ENCODE measurements around the gene LTB.

LTB gene

DNA sequence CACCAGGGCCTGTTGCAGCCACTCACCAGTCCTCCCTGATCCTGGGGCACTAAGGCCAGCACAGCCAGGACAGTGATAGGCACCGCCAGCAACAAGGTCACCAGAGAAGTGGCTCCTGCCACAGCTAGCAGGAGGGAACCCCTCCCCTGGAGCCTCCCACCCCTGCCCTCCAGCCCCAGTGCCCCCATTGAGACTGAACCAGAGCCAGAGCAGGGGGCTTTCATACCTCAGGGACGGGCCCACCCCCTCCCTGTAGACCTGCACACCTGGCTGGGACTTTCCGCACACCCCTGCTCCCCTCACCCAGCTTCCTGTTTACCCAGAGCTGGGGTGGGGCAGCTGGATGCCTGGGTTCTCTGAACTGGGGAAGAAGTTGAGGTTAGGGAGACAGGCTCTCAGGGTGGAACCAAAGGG is at the start of gene LTB:
LTB (minus strand) TSS at position 195 of the 414 bp plus-strand sequence; CDS start at position 188, 7 bp downstream.
- TF ChIP-seq, protein P1, sequence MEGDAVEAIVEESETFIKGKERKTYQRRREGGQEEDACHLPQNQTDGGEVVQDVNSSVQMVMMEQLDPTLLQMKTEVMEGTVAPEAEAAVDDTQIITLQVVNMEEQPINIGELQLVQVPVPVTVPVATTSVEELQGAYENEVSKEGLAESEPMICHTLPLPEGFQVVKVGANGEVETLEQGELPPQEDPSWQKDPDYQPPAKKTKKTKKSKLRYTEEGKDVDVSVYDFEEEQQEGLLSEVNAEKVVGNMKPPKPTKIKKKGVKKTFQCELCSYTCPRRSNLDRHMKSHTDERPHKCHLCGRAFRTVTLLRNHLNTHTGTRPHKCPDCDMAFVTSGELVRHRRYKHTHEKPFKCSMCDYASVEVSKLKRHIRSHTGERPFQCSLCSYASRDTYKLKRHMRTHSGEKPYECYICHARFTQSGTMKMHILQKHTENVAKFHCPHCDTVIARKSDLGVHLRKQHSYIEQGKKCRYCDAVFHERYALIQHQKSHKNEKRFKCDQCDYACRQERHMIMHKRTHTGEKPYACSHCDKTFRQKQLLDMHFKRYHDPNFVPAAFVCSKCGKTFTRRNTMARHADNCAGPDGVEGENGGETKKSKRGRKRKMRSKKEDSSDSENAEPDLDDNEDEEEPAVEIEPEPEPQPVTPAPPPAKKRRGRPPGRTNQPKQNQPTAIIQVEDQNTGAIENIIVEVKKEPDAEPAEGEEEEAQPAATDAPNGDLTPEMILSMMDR (IDR thresholded peaks at IDR 0.05) = no peak
- H3K9me3 ChIP-seq = no peaks in the 10 kb centered on the region
- H3K27me3 ChIP-seq = no peaks in the 10 kb centered on the region
- H3K4me3 ChIP-seq (ENCODE audit: low read depth in 1 of 2, low read length in 1 of 2) = peak within 1 kb of the TSS; percentile 92 to 94
- peak within 1 kb of the TSS; percentile 96 for H3K27ac ChIP-seq
- peaks cover 11% of the 10 kb centered on the region for H3K36me3 ChIP-seq
- peaks cover 68 to 69% of the 10 kb centered on the region in 2 experiments for H3K4me1 ChIP-seq (ENCODE audit: control insufficient read depth in 1 of 2, insufficient read depth in 1 of 2, low read depth in 1 of 2, low read length in 1 of 2)

DNA sequence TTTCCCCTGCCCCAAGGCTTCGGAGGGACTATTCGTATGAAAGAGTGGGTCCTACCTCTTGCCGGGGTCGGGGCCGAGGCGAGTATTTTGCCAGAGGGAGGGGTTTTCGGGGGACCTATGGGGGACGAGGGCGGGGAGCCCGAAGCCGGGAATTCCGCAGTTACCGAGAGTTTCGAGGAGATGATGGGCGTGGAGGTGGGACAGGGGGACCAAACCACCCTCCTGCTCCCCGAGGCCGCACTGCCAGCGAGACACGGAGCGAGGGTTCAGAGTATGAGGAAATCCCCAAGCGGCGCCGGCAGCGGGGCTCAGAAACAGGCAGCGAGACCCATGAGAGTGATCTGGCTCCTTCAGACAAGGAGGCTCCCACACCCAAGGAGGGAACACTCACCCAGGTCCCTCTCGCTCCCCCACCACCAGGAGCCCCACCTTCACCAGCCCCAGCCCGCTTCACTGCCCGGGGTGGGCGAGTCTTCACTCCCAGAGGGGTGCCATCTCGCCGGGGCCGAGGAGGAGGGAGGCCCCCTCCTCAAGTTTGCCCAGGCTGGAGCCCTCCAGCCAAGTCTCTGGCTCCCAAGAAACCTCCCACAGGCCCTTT is 49.6 kb upstream of the LTB start:
- Histone ChIP-seq H3K4me1 (ENCODE audit: control insufficient read depth in 1 of 2, insufficient read depth in 1 of 2, low read depth in 1 of 2, low read length in 1 of 2) (no peaks in the 10 kb centered on the region), H3K27ac (peak overlapping the region; percentile 20), H3K4me3 (ENCODE audit: low read depth in 1 of 2, low read length in 1 of 2) (no peak overlapping the region), H3K9me3 (peaks cover 3% of the 10 kb centered on the region), H3K36me3 (peaks cover 100% of the 10 kb centered on the region), H3K27me3 (no peaks in the 10 kb centered on the region)
- TF ChIP-seq, protein P1 (IDR thresholded peaks at IDR 0.05) = no peak

GRCh38 chr6:31631209-31631608 is 49.0 kb upstream of the LTB start:
- Histone ChIP-seq H3K4me3 (ENCODE audit: low read depth in 1 of 2, low read length in 1 of 2) (no peak overlapping the region), H3K4me1 (ENCODE audit: control insufficient read depth in 1 of 2, insufficient read depth in 1 of 2, low read depth in 1 of 2, low read length in 1 of 2) (no peaks in the 10 kb centered on the region), H3K27me3 (no peaks in the 10 kb centered on the region), H3K36me3 (peaks cover 100% of the 10 kb centered on the region), H3K27ac (no peak overlapping the region), H3K9me3 (no peaks in the 10 kb centered on the region)
- TF ChIP-seq, protein P1 (IDR thresholded peaks at IDR 0.05) = no peak

GRCh38 chr6:31630177-31630934 is 48.1 kb upstream of the LTB start:
- Histone ChIP-seq H3K4me3 (ENCODE audit: low read depth in 1 of 2, low read length in 1 of 2) (no peak overlapping the region), H3K4me1 (ENCODE audit: control insufficient read depth in 1 of 2, insufficient read depth in 1 of 2, low read depth in 1 of 2, low read length in 1 of 2) (no peaks in the 10 kb centered on the region), H3K27me3 (no peaks in the 10 kb centered on the region), H3K9me3 (no peaks in the 10 kb centered on the region), H3K36me3 (peaks cover 100% of the 10 kb centered on the region), H3K27ac (no peak overlapping the region)
- TF ChIP-seq, protein P1 (IDR thresholded peaks at IDR 0.05) = no peak

DNA sequence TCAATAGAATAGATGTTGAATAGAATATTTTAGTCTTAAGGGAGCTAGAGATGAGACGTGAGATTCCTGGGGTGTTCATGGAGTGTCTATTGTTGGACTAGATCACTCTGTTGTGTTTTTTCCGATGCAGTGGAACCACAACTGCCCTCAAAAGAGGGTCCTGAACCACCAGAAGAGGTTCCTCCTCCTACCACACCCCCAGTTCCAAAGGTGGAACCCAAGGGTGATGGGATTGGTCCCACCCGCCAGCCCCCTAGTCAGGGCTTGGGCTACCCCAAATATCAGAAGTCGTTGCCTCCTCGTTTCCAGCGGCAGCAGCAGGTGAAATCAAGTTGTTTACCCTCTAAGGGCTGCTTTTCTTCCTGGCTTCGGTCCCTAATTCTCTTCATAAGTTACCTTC is 46.8 kb upstream of the LTB start:
- H3K4me3 ChIP-seq (ENCODE audit: low read depth in 1 of 2, low read length in 1 of 2) = no peak overlapping the region
- TF ChIP-seq, protein P1 (IDR thresholded peaks at IDR 0.05) = no peak
- H3K36me3 ChIP-seq = peaks cover 100% of the 10 kb centered on the region
- no peaks in the 10 kb centered on the region for H3K9me3 ChIP-seq
- no peak overlapping the region for H3K27ac ChIP-seq
- H3K27me3 ChIP-seq = no peaks in the 10 kb centered on the region
- H3K4me1 ChIP-seq (ENCODE audit: control insufficient read depth in 1 of 2, insufficient read depth in 1 of 2, low read depth in 1 of 2, low read length in 1 of 2) = no peaks in the 10 kb centered on the region

All from neutrophil (primary cell).